Measurements from ENCODE around the gene WNT4. TPM values are rescaled to one million over a fixed set of nuclear protein-coding genes. Genes with fewer than 3 reads are reported as not detected.

WNT4 gene
- total RNA-seq = not detected

GRCh38 chr1:22143065-22144033 is at the start of gene WNT4:
WNT4 (minus strand) TSS chr1:22143097; CDS start chr1:22142922, 175 bp downstream.
- no peak for DNase-seq

GRCh38 chr1:22190731-22191130 is 47.8 kb upstream of the WNT4 start:
- no peak for DNase-seq

GRCh38 chr1:22190251-22190650 is 47.4 kb upstream of the WNT4 start:
- DNase-seq = no peak

- no peak for DNase-seq
Observed at GRCh38 chr1:22189619-22190018, 46.7 kb upstream of the WNT4 start.

DNA sequence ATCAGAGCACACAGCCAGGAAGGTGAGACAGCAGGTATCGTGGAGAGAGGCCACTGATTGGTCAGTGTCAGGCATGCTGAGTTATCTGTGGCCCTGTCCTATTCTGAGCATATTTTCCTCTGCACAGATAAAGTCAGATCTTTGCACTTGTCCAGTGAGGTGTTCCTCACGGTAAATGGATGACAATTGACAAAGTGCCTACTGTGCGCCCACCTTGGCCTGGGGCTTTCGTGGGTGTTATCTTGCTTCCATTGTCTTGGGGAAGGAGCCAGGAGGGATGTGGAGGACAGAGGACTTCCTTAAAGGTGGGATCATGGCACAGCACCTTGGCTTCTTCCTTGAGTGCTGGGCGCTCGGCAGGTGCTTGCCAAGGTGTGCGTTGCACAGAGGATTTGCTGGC is 46.0 kb upstream of the WNT4 start:
- DNase-seq = no peak

- no peak for DNase-seq
Observed at GRCh38 chr1:22188436-22188835, 45.5 kb upstream of the WNT4 start.

GRCh38 chr1:22186311-22186710 is 43.4 kb upstream of the WNT4 start:
- no peak for DNase-seq

GRCh38 chr1:22184892-22185612 is 42.2 kb upstream of the WNT4 start:
- no peak for DNase-seq

DNA sequence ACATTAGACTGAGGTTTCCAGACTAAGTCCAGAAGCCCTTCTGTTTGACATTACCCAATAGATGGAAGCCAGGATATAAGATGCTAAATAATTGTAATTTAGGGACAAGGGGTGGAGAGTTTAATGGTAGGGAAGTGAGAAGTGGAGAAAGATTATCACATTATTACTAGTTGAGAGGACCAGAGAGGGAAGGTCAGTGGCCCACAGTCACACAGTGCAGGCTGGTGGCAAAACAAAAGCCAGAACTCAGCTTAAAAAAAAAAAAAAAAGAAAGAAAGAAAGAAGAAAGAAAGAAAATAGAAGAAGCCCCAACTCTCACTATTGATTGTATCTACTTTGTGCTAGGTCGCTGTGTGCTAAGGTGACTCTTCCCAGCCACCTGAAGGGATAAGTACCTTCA is 41.6 kb upstream of the WNT4 start:
- no peak for DNase-seq

DNA sequence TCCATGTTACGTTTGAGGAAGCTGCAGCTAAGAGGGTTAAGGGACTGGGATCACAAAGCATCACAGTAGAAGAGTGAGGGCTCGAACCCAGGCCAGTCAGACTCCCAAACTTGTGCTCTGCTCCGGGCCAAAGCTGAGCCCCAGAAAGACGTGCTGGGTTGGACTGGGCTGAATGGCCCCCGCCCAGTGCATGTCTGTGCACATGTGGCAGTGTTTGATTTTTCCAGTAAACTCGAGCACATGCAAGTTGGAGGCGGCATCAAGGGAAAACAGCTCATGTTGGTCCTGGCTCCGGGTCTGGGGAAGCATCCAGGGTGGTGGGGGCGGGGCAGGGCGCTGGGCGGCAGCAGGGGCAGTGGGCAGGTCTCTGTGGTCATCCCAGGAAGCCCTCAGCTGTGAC is 39.8 kb upstream of the WNT4 start:
- DNase-seq = no peak

DNA sequence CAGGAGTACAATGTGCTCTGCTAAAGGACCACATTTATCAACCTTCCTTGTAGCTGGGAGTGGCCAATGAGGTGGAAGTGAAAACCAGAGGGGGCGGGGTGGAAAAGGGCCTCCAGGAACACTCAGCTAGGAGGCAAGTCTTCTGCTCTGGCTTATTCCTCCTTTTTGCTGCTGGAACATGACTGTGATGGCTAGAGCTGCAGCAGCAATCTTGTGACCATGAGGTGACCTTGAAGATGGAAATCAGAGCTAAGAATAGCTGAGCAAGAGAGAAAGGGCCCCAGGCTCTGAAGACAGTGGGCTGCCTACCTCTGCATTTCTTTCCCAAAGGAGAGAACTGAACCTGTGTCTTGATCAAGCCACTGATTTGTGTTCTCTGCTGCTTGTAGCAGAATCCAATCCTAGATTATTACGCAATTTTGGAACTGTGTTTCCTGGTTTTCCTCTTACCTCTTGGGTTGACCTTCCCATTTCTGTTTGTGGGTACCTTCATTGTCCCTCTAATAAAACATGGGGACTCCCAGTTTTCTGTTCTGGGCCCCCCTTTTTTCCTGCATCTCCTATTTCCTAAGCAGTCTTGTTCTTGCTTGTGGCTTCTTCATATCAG is 36.4 kb upstream of the WNT4 start:
- DNase-seq = no peak

DNA sequence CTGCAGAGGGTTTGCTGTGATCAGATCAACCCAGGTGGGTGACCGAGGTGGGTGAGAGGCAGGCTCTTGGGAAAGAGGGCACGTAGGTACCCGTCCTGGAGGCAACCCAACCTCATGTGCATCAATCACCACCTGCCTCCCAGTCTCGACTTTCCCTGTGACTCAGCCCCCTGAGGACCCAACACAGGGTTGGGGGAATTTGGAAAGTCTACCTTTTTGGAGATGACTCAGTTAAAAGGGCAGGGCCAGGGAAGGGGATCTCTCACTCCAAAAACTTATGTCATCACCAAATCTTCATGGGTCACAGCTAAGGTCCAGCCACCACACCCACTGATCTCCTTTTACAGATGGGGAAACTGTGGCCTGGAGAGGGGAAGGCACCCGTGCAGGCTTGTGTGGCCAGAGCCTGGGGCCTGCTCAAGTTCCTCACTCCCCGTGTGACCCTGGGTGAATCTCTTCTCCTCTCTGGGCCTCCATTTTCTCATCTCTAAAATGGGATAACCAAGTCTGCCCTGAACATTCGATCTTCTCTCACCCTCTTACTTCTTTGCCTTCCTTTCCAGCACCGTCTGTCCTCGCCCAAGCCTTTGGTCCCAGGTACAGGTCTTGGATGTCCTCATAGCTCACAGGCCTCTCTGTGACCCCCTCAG is 34.6 kb upstream of the WNT4 start:
- DNase-seq = no peak

- DNase-seq = no peak
Observed at GRCh38 chr1:22176258-22176657, 33.4 kb upstream of the WNT4 start.

GRCh38 chr1:22174446-22175220 is 31.7 kb upstream of the WNT4 start:
- no peak for DNase-seq

- no peak for DNase-seq
Observed at GRCh38 chr1:22171951-22172715, 29.2 kb upstream of the WNT4 start.

DNA sequence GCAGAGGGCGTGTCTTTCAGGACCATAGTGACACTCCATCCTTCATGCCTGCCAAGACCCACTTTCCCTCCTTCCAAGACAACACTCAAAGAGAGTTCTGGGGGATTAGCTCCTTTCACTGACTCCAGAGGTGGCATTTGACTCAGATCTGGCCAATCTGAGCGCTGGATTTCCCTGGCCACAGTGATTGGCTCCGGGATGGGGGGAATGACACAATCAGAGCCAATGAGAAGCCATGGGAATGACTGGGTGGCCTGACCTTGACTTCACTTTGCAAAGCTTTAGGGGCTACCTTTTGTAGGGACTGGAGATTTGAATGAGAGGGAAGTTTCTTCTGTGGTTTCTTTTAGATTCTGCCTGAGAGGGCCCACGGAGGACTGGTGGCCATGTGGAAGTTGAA is 26.9 kb upstream of the WNT4 start:
- no peak for DNase-seq

DNA sequence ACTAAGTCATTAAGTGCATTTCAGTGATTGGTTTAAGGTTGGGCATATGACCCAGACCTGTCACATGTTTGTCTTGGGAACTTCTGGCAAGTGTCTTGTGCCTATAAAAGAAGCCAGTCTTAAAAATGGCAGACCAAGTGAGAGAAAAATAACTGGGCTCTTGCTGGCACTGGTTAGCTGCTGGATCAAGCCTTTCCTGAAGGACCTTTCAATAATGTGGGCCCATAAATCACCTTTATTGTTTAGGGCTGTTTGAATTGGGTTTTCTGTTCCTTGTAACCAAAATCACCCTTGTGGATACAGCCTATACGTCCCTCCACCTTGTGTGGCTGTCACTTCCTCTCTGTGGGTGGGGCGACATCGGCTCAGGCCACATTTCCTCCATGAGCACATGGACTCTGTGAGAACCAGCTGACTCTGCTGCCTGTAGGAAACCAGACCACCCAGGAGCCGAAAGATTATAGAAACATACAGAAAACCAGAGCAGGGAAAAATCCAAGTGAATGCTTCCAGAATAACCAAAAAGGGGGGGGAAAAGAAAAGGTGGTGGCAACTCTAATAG is 25.6 kb upstream of the WNT4 start:
- DNase-seq = no peak

DNA sequence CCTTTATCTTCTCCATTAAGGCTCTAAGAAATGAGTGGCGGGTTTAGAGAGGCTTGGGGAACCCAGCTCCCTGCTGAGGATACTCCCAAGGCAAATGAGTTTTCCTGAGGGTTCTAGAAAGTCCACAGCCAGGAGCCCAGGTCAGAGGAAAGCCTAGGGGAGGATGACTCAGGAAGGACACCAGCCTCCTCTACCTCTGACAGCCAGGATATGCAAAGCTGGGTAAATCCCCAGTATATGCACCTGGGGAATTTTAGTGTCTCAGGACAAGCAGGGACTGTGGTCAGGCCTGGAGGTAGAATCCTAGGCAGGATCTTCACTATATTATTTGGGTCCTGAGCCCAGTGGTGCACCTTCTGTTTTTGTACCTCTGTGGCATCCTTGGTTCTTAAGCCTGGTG is 23.5 kb upstream of the WNT4 start:
- no peak for DNase-seq

- DNase-seq = no peak
Observed at GRCh38 chr1:22164841-22165808, 22.2 kb upstream of the WNT4 start.

DNA sequence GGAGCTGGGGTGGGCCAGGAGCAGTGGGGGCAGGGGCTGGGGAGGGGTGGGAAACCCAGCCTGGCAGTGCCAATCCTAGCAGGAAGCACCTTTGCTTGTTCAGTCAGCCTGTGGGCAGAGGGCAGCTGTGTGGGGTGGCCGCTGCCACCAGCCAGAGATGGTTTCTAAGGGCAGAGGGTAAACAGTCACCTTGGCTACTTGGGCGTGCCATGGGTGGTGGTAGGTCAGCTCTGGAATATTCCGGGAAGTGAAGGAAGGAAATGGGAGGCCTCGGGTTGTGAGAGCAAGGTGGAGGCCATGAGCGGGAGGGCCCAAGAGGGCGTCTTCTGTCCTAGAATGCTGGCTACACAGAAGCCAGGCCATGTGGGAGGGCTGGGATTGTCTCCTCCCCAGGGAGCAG is 20.7 kb upstream of the WNT4 start:
- no peak for DNase-seq
